Activated CD8-positive, alpha-beta memory T cell treated with anti-CD3 and anti-CD28 coated beads, Interleukin-2, amount 50 U/mL, for 1 hour (primary cell): ENCODE results near the gene APOB.

ENCODE experiments used
- DNase-seq: peaks from one replicate; pipeline ENCODE4 v3.0.0-alpha.2; 2020; ENCODE audit errors: extremely low read depth

APOB gene

DNA sequence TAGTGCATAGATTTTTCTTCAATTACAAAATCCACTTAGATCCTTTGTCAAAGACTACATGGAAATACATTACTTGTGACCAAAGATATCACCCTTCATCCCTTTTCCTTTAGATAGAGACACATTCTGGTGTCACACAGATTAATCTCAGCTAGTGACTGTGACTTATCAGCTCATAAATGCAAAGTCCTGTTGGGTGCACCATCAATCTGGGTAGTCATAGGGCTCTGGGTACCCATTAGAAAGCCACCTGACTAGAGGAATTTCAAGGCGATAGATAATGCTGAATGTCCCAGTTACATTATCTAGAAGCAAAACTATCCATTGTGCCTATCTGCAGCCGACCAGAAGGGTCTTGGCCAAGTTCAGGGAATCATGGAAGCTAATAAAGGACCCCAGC lies 2.6 kb upstream of the APOB start:
- no peak for DNase-seq

GRCh38 chr2:21044694-21045371 lies 960 bp upstream of the APOB start:
- no peak for DNase-seq

DNA sequence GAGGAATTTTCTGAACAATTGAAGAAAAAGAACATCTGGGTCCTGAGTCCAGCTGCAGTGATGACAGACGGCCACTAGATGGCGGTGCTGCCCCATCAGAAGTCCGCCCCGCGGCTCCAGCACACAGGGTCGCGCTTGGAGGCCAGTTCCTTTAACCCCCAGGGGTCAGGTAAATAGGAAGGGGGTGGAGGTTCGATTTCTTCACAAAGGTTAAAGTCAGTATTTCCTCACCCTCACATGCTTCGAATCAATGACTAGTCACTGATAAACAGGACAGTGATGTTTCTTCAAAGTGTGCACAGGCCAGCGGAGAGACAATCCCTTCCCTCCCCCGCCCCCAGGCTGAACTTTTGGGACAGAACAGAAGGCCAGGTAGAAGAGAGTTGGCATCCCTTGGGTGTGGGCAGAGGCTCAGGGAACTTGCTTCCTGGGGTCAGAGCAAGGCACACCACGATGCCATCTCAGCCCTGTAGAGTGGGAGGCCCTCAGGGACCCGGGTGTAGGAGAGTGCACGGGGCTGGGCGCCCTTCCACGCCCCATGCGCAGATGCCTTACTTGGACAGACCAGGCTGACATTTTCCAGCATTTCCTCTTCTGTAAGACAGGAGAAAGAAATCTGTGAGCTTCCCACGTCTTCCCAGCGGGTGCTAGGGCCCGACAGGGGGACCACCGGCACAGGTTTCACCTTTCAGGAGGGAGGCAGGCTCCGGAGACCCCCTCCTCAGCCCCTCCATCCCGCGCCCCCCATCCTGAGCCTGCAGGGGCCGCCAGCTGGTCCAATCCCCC lies 722 bp downstream of the APOB start:
- no peak for DNase-seq

DNA sequence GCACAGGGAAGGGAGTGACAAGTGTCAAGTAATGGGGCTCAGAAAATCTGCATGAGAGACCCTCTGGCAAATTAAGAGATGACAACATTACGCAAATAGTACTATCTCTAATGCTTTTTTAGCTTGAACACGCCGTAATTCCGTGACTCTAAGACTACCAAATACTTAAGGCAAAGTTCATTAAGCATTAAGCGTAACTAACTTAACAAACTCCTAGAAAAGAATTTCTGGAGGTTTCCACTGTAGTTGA lies 1.2 kb downstream of the APOB start:
- no peak for DNase-seq

GRCh38 chr2:21041943-21042707 lies 1.7 kb downstream of the APOB start:
- no peak for DNase-seq

GRCh38 chr2:21041462-21041861 lies 2.4 kb downstream of the APOB start:
- DNase-seq: no peak

DNA sequence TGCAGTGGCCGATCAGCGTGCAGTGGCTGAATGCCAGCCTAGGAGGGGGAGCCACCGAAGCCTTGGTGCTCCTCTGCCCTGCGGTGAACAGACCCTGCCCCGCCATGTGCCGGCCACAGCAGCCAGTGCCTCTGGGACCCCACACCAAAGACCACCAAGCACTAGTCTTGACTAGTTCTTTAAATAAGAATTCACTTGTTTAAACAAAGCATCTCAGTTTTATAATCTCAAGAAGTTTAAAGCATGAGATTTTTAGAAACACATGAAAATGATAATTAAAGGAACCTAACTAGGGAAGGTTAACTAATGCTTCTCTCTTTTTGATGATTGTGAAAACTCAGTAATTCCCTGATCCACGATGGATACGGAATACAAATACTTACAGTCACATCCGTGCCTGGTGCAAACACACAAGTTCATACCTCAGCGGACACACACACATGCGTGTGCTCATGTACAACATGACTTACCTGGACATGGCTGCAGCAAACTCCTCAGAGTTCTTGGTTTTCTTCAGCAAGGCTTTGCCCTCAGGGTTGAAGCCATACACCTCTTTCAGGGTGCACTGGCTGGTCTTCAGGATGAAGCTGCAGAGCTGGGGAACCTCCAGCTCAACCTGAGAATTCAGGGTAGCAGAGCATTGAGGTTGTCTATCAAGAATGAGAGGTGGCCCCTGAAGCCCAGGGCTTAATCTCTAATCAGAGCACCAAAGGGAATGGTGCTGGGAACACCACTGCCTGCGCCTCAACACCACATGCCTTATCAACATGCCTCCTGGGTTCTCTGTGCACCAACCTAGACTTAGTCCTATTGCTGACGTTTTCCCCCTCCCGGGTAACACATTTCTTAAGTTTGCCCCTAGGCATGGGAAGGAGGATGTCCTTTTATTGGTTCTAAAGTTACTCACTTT lies 3.1 kb downstream of the APOB start:
- DNase-seq: no peak

- DNase-seq: no peak
Measured at GRCh38 chr2:21039979-21040467, 3.9 kb downstream of the APOB start.

DNA sequence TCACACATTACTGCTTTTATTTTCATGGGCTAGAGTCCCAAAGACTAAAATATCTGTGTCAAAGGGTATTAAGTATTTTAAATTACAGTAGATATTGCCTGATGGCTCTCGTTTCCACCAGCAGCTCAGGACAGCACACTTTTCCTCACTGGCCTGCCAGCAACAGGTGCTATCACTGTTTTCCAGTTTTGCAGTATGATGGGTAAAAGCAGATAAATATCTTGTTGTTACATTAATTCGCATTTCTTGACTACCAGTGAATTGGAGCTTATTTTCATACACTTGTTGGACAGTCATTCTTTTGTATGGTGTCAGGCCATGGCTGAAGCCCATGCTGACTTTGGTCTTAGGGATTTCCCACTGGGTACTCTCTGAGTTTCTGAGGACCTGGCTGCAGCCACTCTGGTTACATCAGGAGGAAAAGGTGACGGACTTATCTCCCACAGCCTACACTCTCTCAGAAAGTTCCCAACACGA lies 4.8 kb downstream of the APOB start:
- DNase-seq: no peak

GRCh38 chr2:21038403-21039073 lies 5.3 kb downstream of the APOB start:
- DNase-seq: no peak

GRCh38 chr2:21037671-21038108 lies 6.2 kb downstream of the APOB start:
- no peak for DNase-seq

- no peak for DNase-seq
Measured at GRCh38 chr2:21036708-21037670, 6.9 kb downstream of the APOB start.

DNA sequence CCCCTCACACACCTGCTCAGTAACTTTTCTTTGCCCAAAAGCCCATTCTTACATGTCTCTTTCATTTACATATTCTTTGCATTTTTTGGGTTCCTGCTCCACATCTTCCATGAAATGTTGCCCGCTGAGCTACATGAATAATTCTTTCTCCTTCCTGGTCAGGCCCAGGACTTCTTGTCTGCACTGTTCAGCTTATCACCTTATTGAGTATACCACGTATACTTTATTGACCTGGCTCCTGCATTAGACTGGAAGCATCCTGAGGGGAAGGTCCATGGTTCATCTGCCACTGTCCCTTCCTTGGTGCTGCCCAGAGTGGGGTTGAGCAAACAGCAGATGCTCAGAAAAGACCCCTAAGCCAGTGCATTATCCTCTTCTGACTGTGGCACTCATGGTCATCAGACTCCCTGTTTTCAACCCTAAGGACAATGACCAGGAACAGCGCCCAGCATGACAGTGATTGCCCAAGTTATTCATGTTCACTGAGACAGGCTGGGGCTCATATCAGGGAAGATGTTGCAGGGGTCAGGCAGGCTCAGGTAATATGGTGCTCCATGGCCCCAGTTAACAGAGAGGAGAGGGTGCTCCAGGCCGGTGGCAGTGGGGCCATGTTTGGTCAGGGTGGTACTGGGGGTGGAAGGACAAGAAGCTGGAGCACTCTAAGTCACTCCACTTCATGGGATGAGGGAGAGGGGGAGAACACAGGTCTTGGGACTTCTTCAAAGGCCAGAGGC lies 7.7 kb downstream of the APOB start:
- DNase-seq: no peak

- no peak for DNase-seq
Measured at GRCh38 chr2:21035282-21035973, 8.4 kb downstream of the APOB start.

- no peak for DNase-seq
Measured at GRCh38 chr2:21034972-21035279, 8.9 kb downstream of the APOB start.

DNA sequence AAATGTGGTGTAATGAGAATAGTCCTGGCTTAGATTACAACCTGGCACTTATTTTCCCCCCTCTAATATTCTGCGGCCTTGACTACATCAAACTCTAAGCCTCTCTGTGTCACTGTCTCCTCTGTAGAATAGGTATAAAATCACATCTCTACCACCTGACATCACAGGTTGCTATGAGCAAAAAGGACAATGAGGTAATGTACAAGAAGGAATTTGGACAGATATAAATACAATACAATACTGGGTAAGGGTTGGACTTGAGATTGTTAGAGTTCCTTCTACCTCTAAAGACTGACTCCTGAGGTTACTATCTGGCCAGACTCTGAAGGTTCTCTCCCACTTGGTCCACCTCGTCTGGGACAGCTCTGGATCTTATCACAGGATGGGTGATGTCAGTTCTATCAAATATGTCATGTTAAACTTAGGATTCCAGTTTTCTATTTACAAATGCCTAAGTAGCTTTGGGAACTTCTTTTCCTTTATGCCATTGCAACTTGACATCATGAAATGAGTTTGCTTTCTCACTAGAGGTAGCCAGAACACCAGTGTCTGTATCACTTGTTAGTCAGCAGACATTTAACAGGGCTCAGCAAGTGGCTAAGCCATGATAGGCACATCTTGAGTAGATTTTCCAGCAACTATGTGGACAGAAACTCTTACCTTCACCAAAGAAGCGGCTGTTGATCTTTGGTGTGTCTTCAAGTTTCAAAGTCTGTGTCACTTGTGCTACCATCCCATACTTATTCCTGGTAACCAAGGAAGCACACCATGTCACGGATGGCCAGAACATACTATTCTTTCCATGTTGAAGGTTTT lies 9.5 kb downstream of the APOB start:
- no peak for DNase-seq

DNA sequence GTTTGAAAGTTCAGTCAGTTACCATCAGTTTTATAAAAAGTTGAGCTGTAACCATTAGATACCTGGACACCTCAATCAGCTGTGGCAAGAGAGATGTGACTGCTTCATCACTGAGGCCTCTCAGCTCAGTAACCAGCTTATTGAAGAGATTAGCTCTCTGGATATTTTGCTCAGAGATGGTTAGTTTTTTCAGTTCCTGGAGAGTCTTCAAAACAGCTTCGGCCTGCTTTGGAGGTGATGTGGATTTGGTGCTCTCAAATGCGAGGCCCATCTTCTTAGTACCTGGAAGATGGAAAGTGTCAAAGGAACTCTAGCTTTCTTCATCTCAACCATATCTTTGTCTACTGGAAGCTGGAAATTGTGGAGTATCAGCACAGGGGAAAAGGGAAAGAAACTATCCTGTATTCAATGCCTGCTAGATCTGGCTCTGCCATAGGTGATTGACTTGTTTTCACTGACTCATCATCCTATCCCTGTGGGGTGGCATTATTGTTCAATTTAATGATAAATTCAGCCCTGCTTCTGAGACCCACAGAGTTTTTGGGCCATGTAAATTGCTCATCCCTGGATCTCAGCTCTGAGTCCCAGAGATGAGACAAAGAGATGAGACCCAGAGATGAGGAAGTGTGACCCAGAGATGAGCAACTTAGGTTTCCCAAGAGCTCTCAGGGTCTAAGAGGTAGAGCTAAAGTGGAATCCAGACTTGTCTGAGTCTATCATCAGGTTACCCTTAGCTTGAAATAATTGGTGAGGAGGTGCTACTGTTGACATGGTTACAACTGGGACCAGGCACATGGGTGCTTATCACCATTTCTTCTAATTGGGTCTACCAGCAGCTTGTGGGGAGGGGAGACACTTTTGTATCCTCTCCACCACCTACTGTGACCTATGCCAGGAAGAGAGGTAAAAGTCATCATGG lies 10.4 kb downstream of the APOB start:
- DNase-seq: no peak
